Activated CD4-positive, alpha-beta T cell treated with anti-CD3 and anti-CD28 coated beads, Interleukin-2, amount 10 ng/mL, durations not matched to agents 7 days and 5 days (primary cell): ENCODE measurements around the gene SLC25A34. TPM values are rescaled to one million over a fixed set of nuclear protein-coding genes. Genes with fewer than 3 reads are reported as not detected.

Experiments used
- CTCF ChIA-PET: fragments of 350-600 bp; sonication (Branson Sonifier 250); formaldehyde crosslinking; loops from one replicate; lab custom pipeline; 2021; ENCODE audit warnings: antibody characterized with exemption; lab: Charles Lee
- POLR2A ChIA-PET: fragments of 350-600 bp; sonication (Branson Sonifier 250); formaldehyde crosslinking; loops from one replicate; lab custom pipeline; 2021; ENCODE audit warnings: antibody characterized with exemption; lab: Charles Lee
- DNase-seq: peaks from one replicate; pipeline ENCODE4 v3.0.0-alpha.2; 2020
- H3K27ac Mint-ChIP-seq: one replicate; pipeline ENCODE4 v1.8.0; 2021; ENCODE audit warnings: mild to moderate bottlenecking, moderate library complexity, mixed read lengths
- H3K27me3 Mint-ChIP-seq: one replicate; pipeline ENCODE4 v1.8.0; 2021; ENCODE audit warnings: mixed read lengths
- H3K36me3 Mint-ChIP-seq: one replicate; pipeline ENCODE4 v1.8.0; 2021; ENCODE audit warnings: low read depth, mixed read lengths
- H3K4me1 Mint-ChIP-seq: one replicate; pipeline ENCODE4 v1.8.0; 2021; ENCODE audit warnings: mixed read lengths
- H3K4me3 Mint-ChIP-seq: one replicate; pipeline ENCODE4 v1.8.0; 2021; ENCODE audit warnings: mild to moderate bottlenecking, moderate library complexity, mixed read lengths
- H3K9me3 Mint-ChIP-seq: one replicate; pipeline ENCODE4 v1.8.0; 2021; ENCODE audit warnings: mixed read lengths
- total RNA-seq, 2 experiments: library from RNA; stranded (reverse); gene quantifications; one replicate each; pipeline ENCODE4 v1.2.3, GENCODE V29; 2021

The SLC25A34 gene
- total RNA-seq, 2 experiments from 2014 or later, result 1.8 to 2.2 TPM

DNA sequence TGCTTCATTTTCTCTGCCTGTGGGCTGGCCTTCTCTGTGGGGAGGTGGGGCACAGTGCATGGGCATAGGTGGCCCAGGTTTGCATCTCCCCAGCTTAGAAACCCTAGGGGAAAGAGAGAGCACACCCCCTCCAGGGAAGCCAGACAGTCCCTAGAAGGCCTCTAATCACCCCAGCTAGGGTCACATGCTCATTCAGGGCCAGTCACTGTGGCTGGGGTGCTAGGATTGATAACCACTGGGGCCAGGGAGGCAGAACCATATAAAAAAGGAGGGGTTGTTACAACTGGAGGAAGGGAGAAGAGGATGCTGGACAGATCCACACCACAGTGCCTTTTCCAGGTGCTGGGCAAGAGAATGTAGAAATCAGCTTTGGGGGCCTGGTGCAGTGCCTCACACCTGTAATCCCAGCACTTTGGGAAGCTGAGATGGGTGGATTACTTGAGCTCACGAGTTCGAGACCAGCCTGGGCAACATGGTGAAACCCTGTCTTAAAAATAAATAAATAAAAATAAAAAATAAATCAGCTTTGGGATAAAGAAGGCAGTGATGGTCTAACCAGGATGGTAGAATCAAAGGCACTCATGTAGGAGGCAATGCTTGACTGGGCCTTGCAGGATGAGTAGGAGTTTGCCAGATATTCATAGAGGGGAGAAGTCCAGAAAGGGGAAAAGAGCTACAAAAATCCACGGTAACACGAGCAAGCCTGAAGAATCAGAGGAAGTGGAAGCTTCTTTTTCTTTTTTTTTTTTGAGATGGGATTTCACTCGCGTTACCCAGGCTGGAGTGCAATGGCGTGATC lies 42.0 kb downstream of the SLC25A34 start:
- Mint-ChIP-seq H3K4me3 (no peak overlapping the region), H3K9me3 (no peaks in the 10 kb centered on the region), H3K4me1 (no peaks in the 10 kb centered on the region), H3K36me3 (no peaks in the 10 kb centered on the region), H3K27ac (no peak overlapping the region), H3K27me3 (no peaks in the 10 kb centered on the region)
- ChIA-PET POLR2A (no interaction called here), CTCF (interaction anchor here (0.6 to 0.7 kb wide), 2 partner anchors 119 to 485 kb away, joined by 3 to 5 read pairs; no protein-coding TSS in a partner anchor)
- no peak for DNase-seq

DNA sequence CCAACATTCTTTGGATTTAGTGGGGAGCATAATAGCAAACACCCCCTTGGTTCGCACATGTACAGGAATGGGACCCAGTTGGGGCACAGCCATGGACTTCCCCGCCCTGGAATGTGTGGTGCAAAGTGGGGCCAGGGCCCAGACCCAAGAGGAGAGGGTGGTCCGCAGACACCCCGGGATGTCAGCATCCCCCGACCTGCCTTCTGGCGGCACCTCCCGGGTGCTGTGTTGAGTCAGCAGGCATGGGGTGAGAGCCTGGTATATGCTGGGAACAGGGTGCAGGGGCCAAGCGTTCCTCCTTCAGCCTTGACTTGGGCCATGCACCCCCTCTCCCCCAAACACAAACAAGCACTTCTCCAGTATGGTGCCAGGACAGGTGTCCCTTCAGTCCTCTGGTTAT lies 49.6 kb downstream of the SLC25A34 start:
- DNase-seq, result no peak
- peaks cover 3% of the 10 kb centered on the region for H3K27me3 Mint-ChIP-seq
- no peaks in the 10 kb centered on the region for H3K36me3 Mint-ChIP-seq
- H3K4me3 Mint-ChIP-seq, result no peak overlapping the region
- no peaks in the 10 kb centered on the region for H3K4me1 Mint-ChIP-seq
- no peaks in the 10 kb centered on the region for H3K9me3 Mint-ChIP-seq
- H3K27ac Mint-ChIP-seq, result no peak overlapping the region
- ChIA-PET POLR2A (no interaction called here), CTCF (no interaction called here)

DNA sequence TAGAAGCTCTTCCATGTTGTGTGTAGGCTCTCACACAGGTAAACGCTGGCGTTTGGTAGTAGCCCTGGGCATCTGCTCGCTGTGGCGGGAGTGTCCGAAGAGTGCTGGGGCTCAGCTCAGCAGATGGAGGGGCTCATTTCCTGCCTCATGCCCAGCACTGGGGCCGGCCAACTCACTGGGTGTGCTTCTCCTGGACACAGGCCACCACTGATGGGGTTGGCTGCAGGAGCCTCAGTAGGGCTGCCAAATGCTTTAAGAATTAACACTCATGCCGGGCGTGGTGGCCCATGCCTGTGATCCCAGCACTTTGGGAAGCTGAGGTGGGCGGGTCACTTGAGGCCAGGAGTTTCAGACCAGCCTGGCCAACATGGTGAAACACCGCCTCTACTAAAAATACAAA lies 50.5 kb downstream of the SLC25A34 start:
- CTCF ChIA-PET, result interaction anchor here (1.6 kb wide), 1 partner anchor 208 kb away, joined by 4 read pairs; no protein-coding TSS in a partner anchor

DNA sequence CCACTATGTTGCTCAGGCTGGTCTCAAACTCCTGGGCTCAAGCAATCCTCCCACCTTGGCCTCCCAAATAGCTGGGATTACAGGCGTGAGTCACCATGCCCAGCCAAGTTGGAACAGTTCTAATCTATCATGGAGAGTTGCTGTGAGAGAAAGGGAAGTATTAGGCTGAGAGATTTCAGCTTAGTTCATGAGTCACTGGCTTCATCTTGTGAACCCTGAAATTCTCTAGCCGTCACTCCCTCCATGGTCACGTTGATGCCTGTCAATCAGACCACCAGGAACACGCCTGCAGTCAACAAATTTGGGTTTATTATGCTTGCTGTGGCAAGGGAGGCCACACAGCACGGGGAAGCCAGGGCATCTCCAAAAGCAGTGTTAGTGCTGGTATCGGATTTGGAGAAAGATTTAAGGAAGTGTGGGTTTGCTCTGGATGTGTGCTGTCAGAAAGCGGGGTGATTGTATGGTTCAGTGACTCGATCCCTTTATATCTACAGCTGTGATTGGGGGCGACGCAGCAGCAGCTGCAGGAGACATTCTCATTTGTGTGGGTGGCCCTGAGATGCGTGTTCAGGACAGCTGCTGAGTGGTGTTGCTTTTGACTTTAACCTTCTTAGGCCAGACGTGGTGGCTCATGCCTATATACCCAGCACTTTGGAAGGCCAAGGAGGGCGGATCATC lies 52.7 kb downstream of the SLC25A34 start:
- POLR2A ChIA-PET, result no interaction called here
- no peaks in the 10 kb centered on the region for H3K9me3 Mint-ChIP-seq
- H3K36me3 Mint-ChIP-seq, result no peaks in the 10 kb centered on the region
- no peak for DNase-seq
- H3K27ac Mint-ChIP-seq, result no peak overlapping the region
- H3K27me3 Mint-ChIP-seq, result peaks cover 3% of the 10 kb centered on the region
- H3K4me3 Mint-ChIP-seq, result no peak overlapping the region
- H3K4me1 Mint-ChIP-seq, result peaks cover 3% of the 10 kb centered on the region
- CTCF ChIA-PET, result interaction anchor here (1.1 to 1.3 kb wide), 2 partner anchors 9 to 206 kb away, joined by 3 read pairs; no protein-coding TSS in a partner anchor

More for the DNA sequence above, 50.5 kb downstream of the SLC25A34 start:
- H3K36me3 Mint-ChIP-seq, result no peaks in the 10 kb centered on the region
- no peaks in the 10 kb centered on the region for H3K9me3 Mint-ChIP-seq
- DNase-seq, result no peak
- no peaks in the 10 kb centered on the region for H3K4me1 Mint-ChIP-seq
- no peak overlapping the region for H3K4me3 Mint-ChIP-seq
- peaks cover 3% of the 10 kb centered on the region for H3K27me3 Mint-ChIP-seq
- H3K27ac Mint-ChIP-seq, result no peak overlapping the region
- POLR2A ChIA-PET, result no interaction called here

Other genes with a start within 250 kb of the SLC25A34 start
- gene CASP9, start 212.0 kb upstream of the SLC25A34 start, total RNA-seq, result 10 to 100 TPM; 11.3 to 13.4 TPM
- 10 to 100 TPM; 18.8 to 19.6 TPM for gene DNAJC16, start 209.4 kb upstream of the SLC25A34 start, total RNA-seq
- gene AGMAT, start 151.2 kb upstream of the SLC25A34 start, total RNA-seq, result 10 to 100 TPM; 17.0 to 17.6 TPM
- gene DDI2, start 118.8 kb upstream of the SLC25A34 start, total RNA-seq, result 10 to 100 TPM; 31.0 to 33.5 TPM
- gene PLEKHM2, start 51.9 kb upstream of the SLC25A34 start, total RNA-seq, result 10 to 100 TPM; 52.7 to 56.0 TPM
- not detected for gene TMEM82, start 6.2 kb downstream of the SLC25A34 start, total RNA-seq
- under 1 TPM in 1 of 2 experiments, not detected in 1; 0.12 TPM for gene FBLIM1, start 22.5 kb downstream of the SLC25A34 start, total RNA-seq
- 1 to 10 TPM; 1.1 to 1.8 TPM for gene UQCRHL, start 71.4 kb downstream of the SLC25A34 start, total RNA-seq
- gene SPEN, start 111.4 kb downstream of the SLC25A34 start, total RNA-seq, result 10 to 100 TPM; 65.1 to 65.2 TPM
- gene ZBTB17, start 239.8 kb downstream of the SLC25A34 start, total RNA-seq, result 10 to 100 TPM; 34.8 to 38.8 TPM